Motor neuron (in vitro differentiated cells): ENCODE data around the gene SKIC2. TPM values are rescaled to one million over a fixed set of nuclear protein-coding genes. Genes with fewer than 3 reads are reported as not detected.

Experiments used
- total RNA-seq, 8 experiments: library from RNA; unstranded; fragments of 300-600 nt; gene quantifications; 2 replicates each; pipeline versions ENCODE4 v1.2.3 to v1.2.4, GENCODE V29; 2022

The SKIC2 gene
- total RNA-seq, 8 experiments from 2014 or later, result 30.6 to 68.4 (median 52.9) TPM

Other genes starting within 250 kb of the SKIC2 start
- not detected for gene LY6G6D, start 243.8 kb upstream of the SKIC2 start, total RNA-seq
- gene LY6G6C, start 237.4 kb upstream of the SKIC2 start, total RNA-seq, result 1 to 10 TPM in 1 of 8 experiments, under 1 TPM in 4, not detected in 3; 0.16 to 1.6 (median 0.41) TPM
- 1 to 10 TPM in 2 of 8 experiments, under 1 TPM in 6; 0.18 to 1.8 (median 0.58) TPM for gene MPIG6B, start 235.8 kb upstream of the SKIC2 start, total RNA-seq
- gene DDAH2, start 229.9 kb upstream of the SKIC2 start, total RNA-seq, result 100 to 1,000 TPM in 5 of 8 experiments, 10 to 100 TPM in 3; 15.5 to 168 (median 120) TPM
- 100 to 1,000 TPM in 5 of 8 experiments, 10 to 100 TPM in 3; 73.5 to 627 (median 176) TPM for gene CLIC1, start 222.6 kb upstream of the SKIC2 start, total RNA-seq
- gene MSH5, start 219.2 kb upstream of the SKIC2 start, total RNA-seq, result 10 to 100 TPM in 5 of 8 experiments, 1 to 10 TPM in 3; 3.8 to 65.3 (median 11.3) TPM
- gene SAPCD1, start 196.5 kb upstream of the SKIC2 start, total RNA-seq, result 1 to 10 TPM in 7 of 8 experiments, under 1 TPM in 1; 0.87 to 8.0 (median 2.7) TPM
- 1 to 10 TPM in 6 of 8 experiments, under 1 TPM in 2; 0.63 to 2.9 (median 1.4) TPM for gene VWA7, start 181.8 kb upstream of the SKIC2 start, total RNA-seq
- 100 to 1,000 TPM in 2 of 8 experiments, 10 to 100 TPM in 6; 26.4 to 135 (median 52.7) TPM for gene VARS1, start 163.4 kb upstream of the SKIC2 start, total RNA-seq
- gene LSM2, start 152.2 kb upstream of the SKIC2 start, total RNA-seq, result 10 to 100 TPM; 34.8 to 79.8 (median 47.1) TPM
- gene HSPA1L, start 143.9 kb upstream of the SKIC2 start, total RNA-seq, result 1 to 10 TPM; 1.0 to 4.3 (median 3.1) TPM
- 100 to 1,000 TPM in 2 of 8 experiments, 10 to 100 TPM in 6; 29.3 to 514 (median 92.4) TPM for gene HSPA1A, start 143.6 kb upstream of the SKIC2 start, total RNA-seq
- 100 to 1,000 TPM in 6 of 8 experiments, 10 to 100 TPM in 2; 68.6 to 489 (median 130) TPM for gene HSPA1B, start 131.4 kb upstream of the SKIC2 start, total RNA-seq
- 100 to 1,000 TPM in 1 of 8 experiments, 10 to 100 TPM in 7; 22.8 to 106 (median 36.2) TPM for gene NEU1, start 96.4 kb upstream of the SKIC2 start, total RNA-seq
- gene SLC44A4, start 80.2 kb upstream of the SKIC2 start, total RNA-seq, result 1 to 10 TPM in 2 of 8 experiments, under 1 TPM in 5, not detected in 1; 0.07 to 1.0 (median 0.41) TPM
- gene EHMT2, start 61.5 kb upstream of the SKIC2 start, total RNA-seq, result 100 to 1,000 TPM in 1 of 8 experiments, 10 to 100 TPM in 7; 19.9 to 112 (median 60.3) TPM
- gene ZBTB12, start 57.1 kb upstream of the SKIC2 start, total RNA-seq, result 10 to 100 TPM in 6 of 8 experiments, 1 to 10 TPM in 2; 1.9 to 34.9 (median 15.9) TPM
- 10 to 100 TPM in 1 of 8 experiments, 1 to 10 TPM in 6, under 1 TPM in 1; 0.67 to 55.1 (median 1.8) TPM for gene C2, start 31.5 kb upstream of the SKIC2 start, total RNA-seq
- 100 to 1,000 TPM in 1 of 8 experiments, 10 to 100 TPM in 3, 1 to 10 TPM in 4; 2.3 to 300 (median 12.7) TPM for gene CFB, start 13.1 kb upstream of the SKIC2 start, total RNA-seq
- gene NELFE, start 204 bp upstream of the SKIC2 start, total RNA-seq, result 10 to 100 TPM; 50.3 to 91.1 (median 72.3) TPM
- gene DXO, start 13.0 kb downstream of the SKIC2 start, total RNA-seq, result 10 to 100 TPM; 15.3 to 26.9 (median 22.9) TPM
- gene C4A, start 22.9 kb downstream of the SKIC2 start, total RNA-seq, result 100 to 1,000 TPM in 1 of 8 experiments, 10 to 100 TPM in 4, 1 to 10 TPM in 3; 3.1 to 631 (median 17.1) TPM
- 100 to 1,000 TPM in 1 of 8 experiments, 10 to 100 TPM in 4, 1 to 10 TPM in 3; 2.5 to 575 (median 14.2) TPM for gene C4B, start 55.6 kb downstream of the SKIC2 start, total RNA-seq
- 1 to 10 TPM in 2 of 8 experiments, under 1 TPM in 6; 0.16 to 8.7 (median 0.77) TPM for gene CYP21A2, start 79.2 kb downstream of the SKIC2 start, total RNA-seq
- 10 to 100 TPM in 2 of 8 experiments, 1 to 10 TPM in 5, under 1 TPM in 1; 0.81 to 84.8 (median 3.1) TPM for gene TNXB, start 150.2 kb downstream of the SKIC2 start, total RNA-seq
- gene ATF6B, start 169.1 kb downstream of the SKIC2 start, total RNA-seq, result 10 to 100 TPM; 25.6 to 59.0 (median 45.1) TPM
- 10 to 100 TPM in 1 of 8 experiments, 1 to 10 TPM in 7; 4.4 to 11.9 (median 6.4) TPM for gene FKBPL, start 171.1 kb downstream of the SKIC2 start, total RNA-seq
- 1 to 10 TPM in 4 of 8 experiments, under 1 TPM in 4; 0.50 to 2.9 (median 1.1) TPM for gene PRRT1, start 192.8 kb downstream of the SKIC2 start, total RNA-seq
- 10 to 100 TPM; 18.9 to 41.5 (median 30.9) TPM for gene PPT2, start 195.0 kb downstream of the SKIC2 start, total RNA-seq
- 10 to 100 TPM in 4 of 8 experiments, 1 to 10 TPM in 4; 5.6 to 23.9 (median 9.9) TPM for gene EGFL8, start 205.4 kb downstream of the SKIC2 start, total RNA-seq
- gene AGPAT1, start 216.9 kb downstream of the SKIC2 start, total RNA-seq, result 10 to 100 TPM; 44.5 to 84.4 (median 67.4) TPM
- gene RNF5, start 219.2 kb downstream of the SKIC2 start, total RNA-seq, result 100 to 1,000 TPM in 4 of 8 experiments, 10 to 100 TPM in 4; 40.1 to 152 (median 98.5) TPM
- 10 to 100 TPM in 1 of 8 experiments, 1 to 10 TPM in 7; 1.4 to 11.8 (median 5.3) TPM for gene AGER, start 225.1 kb downstream of the SKIC2 start, total RNA-seq
- gene PBX2, start 231.0 kb downstream of the SKIC2 start, total RNA-seq, result 10 to 100 TPM; 25.9 to 78.8 (median 48.0) TPM
- 1 to 10 TPM in 7 of 8 experiments, under 1 TPM in 1; 0.60 to 7.7 (median 1.4) TPM for gene GPSM3, start 233.5 kb downstream of the SKIC2 start, total RNA-seq